BE2C (cell line): Measurements from ENCODE around the gene CPN2.
A peak's percentile ranks its signal among the peaks of the same experiment; 100 is the strongest.

ENCODE experiments used
- DNase-seq: peaks from one replicate; pipeline ENCODE4 v3.0.0-alpha.2; 2020
- H3K27me3 ChIP-seq: fragments of 250-450 bp; sonication (Bioruptor Pico); 2 replicates; pipeline ENCODE4 v1.5.1; 2020; ENCODE audit warnings: mild to moderate bottlenecking
- H3K36me3 ChIP-seq: fragments of 250-450 bp; sonication (Bioruptor Pico); 2 replicates; pipeline ENCODE4 v1.5.1; 2020; ENCODE audit warnings: mild to moderate bottlenecking
- H3K4me1 ChIP-seq: fragments of 250-450 bp; sonication (Bioruptor Pico); 2 replicates; pipeline ENCODE4 v1.5.1; 2020
- H3K4me3 ChIP-seq: 2 replicates; pipeline ENCODE4 v1.5.1; 2011; ENCODE audit warnings: low read depth, low read length
- H3K9me3 ChIP-seq: fragments of 250-450 bp; sonication (Bioruptor Pico); 2 replicates; pipeline ENCODE4 v1.5.1; 2020
- CTCF ChIP-seq: IDR thresholded peaks from 2 replicates; pipeline ENCODE4 v1.5.1; 2012; ENCODE audit warnings: mild to moderate bottlenecking, low read depth, low read length

The CPN2 gene

GRCh38 chr3:194315088-194315964 is 35.8 kb downstream of the CPN2 start:
- Histone ChIP-seq H3K9me3 (no peaks in the 10 kb centered on the region), H3K36me3 (no peaks in the 10 kb centered on the region), H3K27me3 (no peaks in the 10 kb centered on the region), H3K4me3 (peak overlapping the region; percentile 54), H3K4me1 (peaks cover 29% of the 10 kb centered on the region)
- peak; percentile 93 for DNase-seq
- TF ChIP-seq CTCF, result peak; percentile 86

GRCh38 chr3:194314388-194315068 is 36.6 kb downstream of the CPN2 start:
- H3K4me3 ChIP-seq, result peak overlapping the region; percentile 54
- no peak for TF ChIP-seq CTCF
- H3K36me3 ChIP-seq, result no peaks in the 10 kb centered on the region
- peaks cover 29% of the 10 kb centered on the region for H3K4me1 ChIP-seq
- no peaks in the 10 kb centered on the region for H3K27me3 ChIP-seq
- H3K9me3 ChIP-seq, result no peaks in the 10 kb centered on the region
- DNase-seq, result no peak

- H3K4me3 ChIP-seq, result no peak overlapping the region
- H3K27me3 ChIP-seq, result no peaks in the 10 kb centered on the region
- DNase-seq, result peak; percentile 51
- peaks cover 32% of the 10 kb centered on the region for H3K4me1 ChIP-seq
- no peaks in the 10 kb centered on the region for H3K9me3 ChIP-seq
- no peaks in the 10 kb centered on the region for H3K36me3 ChIP-seq
- peak; percentile 39 for TF ChIP-seq CTCF
Observed at GRCh38 chr3:194313560-194314387, 37.4 kb downstream of the CPN2 start.

- Histone ChIP-seq H3K36me3 (no peaks in the 10 kb centered on the region), H3K4me1 (peaks cover 38% of the 10 kb centered on the region), H3K9me3 (no peaks in the 10 kb centered on the region), H3K27me3 (no peaks in the 10 kb centered on the region), H3K4me3 (no peak overlapping the region)
- TF ChIP-seq CTCF, result no peak
- peak; percentile 49 for DNase-seq
Observed at GRCh38 chr3:194312743-194313281, 38.3 kb downstream of the CPN2 start.

GRCh38 chr3:194312186-194312742 is 38.9 kb downstream of the CPN2 start:
- H3K27me3 ChIP-seq, result no peaks in the 10 kb centered on the region
- H3K4me3 ChIP-seq, result no peak overlapping the region
- no peaks in the 10 kb centered on the region for H3K36me3 ChIP-seq
- no peaks in the 10 kb centered on the region for H3K9me3 ChIP-seq
- peaks cover 38% of the 10 kb centered on the region for H3K4me1 ChIP-seq
- DNase-seq, result no peak
- no peak for TF ChIP-seq CTCF
